ENCODE measurements around the gene DUT. TPM values are rescaled to one million over a fixed set of nuclear protein-coding genes. Genes with fewer than 3 reads are reported as not detected.
A peak's percentile ranks its signal among the peaks of the same experiment; 100 is the strongest.
"Not testable (repeated sequence)": the region's sequence is repeated elsewhere in the genome, so short reads cannot be mapped to it uniquely, and the experiment has no call there.

DUT gene
- total and polyA plus RNA-seq, 4 donors, result 54.8 to 149 (median 76.7) TPM

- H3K9me3 ChIP-seq (ENCODE audit: control insufficient read depth, low read length), result no peaks in the 10 kb centered on the region
- intact Hi-C loops (cut with DNase I), result no loop called here
- no peaks in the 10 kb centered on the region for H3K36me3 ChIP-seq (ENCODE audit: control insufficient read depth in 1 of 2, insufficient read depth in 2 of 2, low read length in 1 of 2)
- 95 to 98% methylated on average over 2 of the region's 2 CpGs for WGBS, 2 donors
- no peaks in the 10 kb centered on the region for H3K27me3 ChIP-seq (ENCODE audit: control insufficient read depth in 1 of 2, insufficient read depth in 2 of 2, low read length in 1 of 2)
- ATAC-seq (ENCODE audit: low FRiP score), result no peak
- no peak overlapping the region for H3K27ac ChIP-seq (ENCODE audit: low read depth in 1 of 2, low read length in 2 of 2)
- H3K4me3 ChIP-seq (ENCODE audit: low read length in 2 of 2), result no peak overlapping the region
- no peaks in the 10 kb centered on the region for H3K4me1 ChIP-seq (ENCODE audit: control insufficient read depth in 1 of 2, insufficient read depth in 2 of 2, low read length in 2 of 2)
- DNase-seq, result no peak
These were observed 14.0 kb upstream of the DUT start for GRCh38 chr15:48317221-48317620.

GRCh38 chr15:48318131-48318530, 13.1 kb upstream of the DUT start:
- ATAC-seq (ENCODE audit: low FRiP score) (no peak), DNase-seq (no peak)
- WGBS, 2 donors, result 72 to 79% methylated on average over 6 of the region's 6 CpGs
- no peaks in the 10 kb centered on the region for H3K27me3 ChIP-seq (ENCODE audit: control insufficient read depth in 1 of 2, insufficient read depth in 2 of 2, low read length in 1 of 2)
- no peak overlapping the region for H3K27ac ChIP-seq (ENCODE audit: low read depth in 1 of 2, low read length in 2 of 2)
- H3K4me1 ChIP-seq (ENCODE audit: control insufficient read depth in 1 of 2, insufficient read depth in 2 of 2, low read length in 2 of 2), result no peaks in the 10 kb centered on the region
- intact Hi-C loops (cut with DNase I), result no loop called here
- H3K36me3 ChIP-seq (ENCODE audit: control insufficient read depth in 1 of 2, insufficient read depth in 2 of 2, low read length in 1 of 2), result no peaks in the 10 kb centered on the region
- no peaks in the 10 kb centered on the region for H3K9me3 ChIP-seq (ENCODE audit: control insufficient read depth, low read length)
- H3K4me3 ChIP-seq (ENCODE audit: low read length in 2 of 2), result no peak overlapping the region

- WGBS, 2 donors, result 96 to 97% methylated on average over 7 of the region's 7 CpGs
- intact Hi-C loops (cut with DNase I), result loop anchor here in 1 of 2 donors (10.0 kb wide), 1 partner anchor 58 kb away; no protein-coding TSS in a partner anchor
- Histone ChIP-seq H3K36me3 (ENCODE audit: control insufficient read depth in 1 of 2, insufficient read depth in 2 of 2, low read length in 1 of 2) (no peaks in the 10 kb centered on the region), H3K27me3 (ENCODE audit: control insufficient read depth in 1 of 2, insufficient read depth in 2 of 2, low read length in 1 of 2) (no peaks in the 10 kb centered on the region), H3K4me1 (ENCODE audit: control insufficient read depth in 1 of 2, insufficient read depth in 2 of 2, low read length in 2 of 2) (no peaks in the 10 kb centered on the region), H3K9me3 (ENCODE audit: control insufficient read depth, low read length) (no peaks in the 10 kb centered on the region), H3K4me3 (ENCODE audit: low read length in 2 of 2) (no peak overlapping the region), H3K27ac (ENCODE audit: low read depth in 1 of 2, low read length in 2 of 2) (no peak overlapping the region)
- DNase-seq, result no peak
- no peak for ATAC-seq (ENCODE audit: low FRiP score)
These were observed 7.9 kb upstream of the DUT start for GRCh38 chr15:48323294-48323693.

GRCh38 chr15:48324949-48325348, 6.3 kb upstream of the DUT start:
- 66 to 69% methylated on average over 5 of the region's 5 CpGs for WGBS, 2 donors
- Histone ChIP-seq H3K27ac (ENCODE audit: low read depth in 1 of 2, low read length in 2 of 2) (no peak overlapping the region), H3K4me1 (ENCODE audit: control insufficient read depth in 1 of 2, insufficient read depth in 2 of 2, low read length in 2 of 2) (no peaks in the 10 kb centered on the region), H3K27me3 (ENCODE audit: control insufficient read depth in 1 of 2, insufficient read depth in 2 of 2, low read length in 1 of 2) (no peaks in the 10 kb centered on the region), H3K9me3 (ENCODE audit: control insufficient read depth, low read length) (no peaks in the 10 kb centered on the region), H3K36me3 (ENCODE audit: control insufficient read depth in 1 of 2, insufficient read depth in 2 of 2, low read length in 1 of 2) (no peaks in the 10 kb centered on the region), H3K4me3 (ENCODE audit: low read length in 2 of 2) (no peak overlapping the region)
- DNase-seq (no peak), ATAC-seq (ENCODE audit: low FRiP score) (no peak)
- intact Hi-C loops (cut with DNase I), result loop anchor here in 1 of 2 donors (10.0 kb wide), 1 partner anchor 60 kb away; no protein-coding TSS in a partner anchor

- no peak for DNase-seq
- no peak overlapping the region for H3K27ac ChIP-seq (ENCODE audit: low read depth in 1 of 2, low read length in 2 of 2)
- H3K4me1 ChIP-seq (ENCODE audit: control insufficient read depth in 1 of 2, insufficient read depth in 2 of 2, low read length in 2 of 2), result no peaks in the 10 kb centered on the region
- H3K9me3 ChIP-seq (ENCODE audit: control insufficient read depth, low read length), result no peaks in the 10 kb centered on the region
- WGBS, 2 donors, result 86 to 87% methylated on average over 5 of the region's 5 CpGs
- ATAC-seq (ENCODE audit: low FRiP score), result no peak
- H3K36me3 ChIP-seq (ENCODE audit: control insufficient read depth in 1 of 2, insufficient read depth in 2 of 2, low read length in 1 of 2), result no peaks in the 10 kb centered on the region
- H3K4me3 ChIP-seq (ENCODE audit: low read length in 2 of 2), result no peak overlapping the region
- no peaks in the 10 kb centered on the region for H3K27me3 ChIP-seq (ENCODE audit: control insufficient read depth in 1 of 2, insufficient read depth in 2 of 2, low read length in 1 of 2)
- intact Hi-C loops (cut with DNase I), result loop anchor here in 1 of 2 donors (10.0 kb wide), 1 partner anchor 61 kb away; no protein-coding TSS in a partner anchor
These were observed 5.8 kb upstream of the DUT start for GRCh38 chr15:48325400-48325799.

- not testable (repeated sequence) for H3K27me3 ChIP-seq (ENCODE audit: control insufficient read depth in 1 of 2, insufficient read depth in 2 of 2, low read length in 1 of 2); DNase-seq; H3K36me3 ChIP-seq (ENCODE audit: control insufficient read depth in 1 of 2, insufficient read depth in 2 of 2, low read length in 1 of 2); H3K4me3 ChIP-seq (ENCODE audit: low read length in 2 of 2); H3K27ac ChIP-seq (ENCODE audit: low read depth in 1 of 2, low read length in 2 of 2); H3K4me1 ChIP-seq (ENCODE audit: control insufficient read depth in 1 of 2, insufficient read depth in 2 of 2, low read length in 2 of 2); H3K9me3 ChIP-seq (ENCODE audit: control insufficient read depth, low read length); ATAC-seq (ENCODE audit: low FRiP score)
- 91 to 96% methylated on average over 6 of the region's 6 CpGs for WGBS, 2 donors
- intact Hi-C loops (cut with DNase I), result loop anchor here in 1 of 2 donors (10.0 kb wide), 1 partner anchor 61 kb away; no protein-coding TSS in a partner anchor
These were observed 5.0 kb upstream of the DUT start for GRCh38 chr15:48326180-48326579.

GRCh38 chr15:48330105-48330785, 984 bp upstream of the DUT start:
- 5 to 7% methylated on average over 11 of the region's 11 CpGs for WGBS, 2 donors
- intact Hi-C loops (cut with DNase I), result loop anchor here in 1 of 2 donors (5.0 to 10.0 kb wide), 2 partner anchors 43 to 155 kb away; partner anchors contain the start of gene MYEF2
- H3K4me1 ChIP-seq (ENCODE audit: control insufficient read depth in 1 of 2, insufficient read depth in 2 of 2, low read length in 2 of 2), result no peaks in the 10 kb centered on the region
- peak overlapping the region; percentile 58 to 82 for H3K4me3 ChIP-seq (ENCODE audit: low read length in 2 of 2)
- ATAC-seq (ENCODE audit: low FRiP score), result no peak
- H3K27me3 ChIP-seq (ENCODE audit: control insufficient read depth in 1 of 2, insufficient read depth in 2 of 2, low read length in 1 of 2), result no peaks in the 10 kb centered on the region
- no peak for DNase-seq
- peaks cover 0 to 2% of the 10 kb centered on the region in 2 donors for H3K36me3 ChIP-seq (ENCODE audit: control insufficient read depth in 1 of 2, insufficient read depth in 2 of 2, low read length in 1 of 2)
- no peaks in the 10 kb centered on the region for H3K9me3 ChIP-seq (ENCODE audit: control insufficient read depth, low read length)
- H3K27ac ChIP-seq (ENCODE audit: low read depth in 1 of 2, low read length in 2 of 2), result peak overlapping the region in 1 of 2 donors; percentile 14

GRCh38 chr15:48331796-48332641, 790 bp downstream of the DUT start:
- 1% methylated on average over 62 to 64 of the region's 64 CpGs for whole genome bisulfite sequencing, 2 donors
- peak; percentile 78 to 87 for DNase-seq
- Histone ChIP-seq H3K4me3 (ENCODE audit: low read length in 2 of 2) (peak overlapping the region; percentile 58 to 82), H3K27me3 (ENCODE audit: control insufficient read depth in 1 of 2, insufficient read depth in 2 of 2, low read length in 1 of 2) (no peaks in the 10 kb centered on the region), H3K4me1 (ENCODE audit: control insufficient read depth in 1 of 2, insufficient read depth in 2 of 2, low read length in 2 of 2) (no peaks in the 10 kb centered on the region), H3K36me3 (ENCODE audit: control insufficient read depth in 1 of 2, insufficient read depth in 2 of 2, low read length in 1 of 2) (peaks cover 0 to 2% of the 10 kb centered on the region in 2 donors), H3K9me3 (ENCODE audit: control insufficient read depth, low read length) (no peaks in the 10 kb centered on the region), H3K27ac (ENCODE audit: low read depth in 1 of 2, low read length in 2 of 2) (peak overlapping the region; percentile 62 to 74)
- ATAC-seq (ENCODE audit: low FRiP score), result peak; percentile 92
- intact Hi-C loops (cut with DNase I), result loop anchor here in 1 of 2 donors (5.0 to 10.0 kb wide), 2 partner anchors 45 to 157 kb away; partner anchors contain the start of gene MYEF2

Measured in aorta (tissue), 5 donors.